ENCODE data around the gene PEAK3.

The PEAK3 gene

DNA sequence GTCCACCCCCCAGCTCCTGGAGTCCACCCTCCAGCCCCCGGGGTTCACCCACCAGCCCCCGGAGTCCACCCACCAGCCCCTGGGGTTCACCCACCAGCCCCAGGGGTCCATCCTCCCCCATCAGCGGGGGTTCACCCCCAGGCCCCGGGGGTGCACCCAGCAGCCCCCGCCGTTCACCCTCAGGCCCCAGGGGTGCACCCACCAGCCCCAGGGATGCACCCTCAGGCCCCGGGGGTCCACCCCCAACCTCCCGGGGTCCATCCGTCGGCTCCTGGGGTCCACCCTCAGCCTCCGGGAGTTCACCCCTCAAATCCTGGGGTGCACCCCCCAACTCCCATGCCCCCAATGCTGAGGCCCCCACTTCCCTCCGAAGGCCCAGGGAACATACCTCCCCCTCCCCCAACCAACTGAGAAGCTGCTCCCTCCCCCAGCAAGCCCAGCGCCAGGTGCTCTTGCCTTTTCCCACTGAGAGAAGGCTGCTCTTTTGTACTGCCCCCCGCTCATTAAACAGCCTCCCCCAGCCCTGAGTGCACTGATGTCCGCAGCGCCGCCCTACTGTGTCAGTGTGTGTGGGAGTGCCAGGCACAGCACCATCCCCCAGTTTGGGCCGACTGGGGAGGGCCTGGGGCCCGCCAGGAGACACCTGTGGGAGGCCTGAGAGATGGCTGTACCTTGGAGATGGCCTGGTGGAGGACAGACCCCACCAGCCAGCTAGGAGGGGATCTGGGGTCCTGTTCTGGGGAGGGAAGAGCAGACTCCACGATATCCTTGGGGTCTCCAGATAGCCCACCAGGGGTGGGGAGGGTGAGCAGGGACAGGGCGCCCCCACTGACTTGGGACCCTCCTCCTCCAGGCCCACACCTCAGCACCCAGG is 33.6 kb downstream of the PEAK3 start:
- TF ChIP-seq, protein P1, sequence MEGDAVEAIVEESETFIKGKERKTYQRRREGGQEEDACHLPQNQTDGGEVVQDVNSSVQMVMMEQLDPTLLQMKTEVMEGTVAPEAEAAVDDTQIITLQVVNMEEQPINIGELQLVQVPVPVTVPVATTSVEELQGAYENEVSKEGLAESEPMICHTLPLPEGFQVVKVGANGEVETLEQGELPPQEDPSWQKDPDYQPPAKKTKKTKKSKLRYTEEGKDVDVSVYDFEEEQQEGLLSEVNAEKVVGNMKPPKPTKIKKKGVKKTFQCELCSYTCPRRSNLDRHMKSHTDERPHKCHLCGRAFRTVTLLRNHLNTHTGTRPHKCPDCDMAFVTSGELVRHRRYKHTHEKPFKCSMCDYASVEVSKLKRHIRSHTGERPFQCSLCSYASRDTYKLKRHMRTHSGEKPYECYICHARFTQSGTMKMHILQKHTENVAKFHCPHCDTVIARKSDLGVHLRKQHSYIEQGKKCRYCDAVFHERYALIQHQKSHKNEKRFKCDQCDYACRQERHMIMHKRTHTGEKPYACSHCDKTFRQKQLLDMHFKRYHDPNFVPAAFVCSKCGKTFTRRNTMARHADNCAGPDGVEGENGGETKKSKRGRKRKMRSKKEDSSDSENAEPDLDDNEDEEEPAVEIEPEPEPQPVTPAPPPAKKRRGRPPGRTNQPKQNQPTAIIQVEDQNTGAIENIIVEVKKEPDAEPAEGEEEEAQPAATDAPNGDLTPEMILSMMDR (IDR thresholded peaks at IDR 0.05): no peak
- no peak overlapping the region for H3K9ac ChIP-seq
- no peak overlapping the region for H3K27ac ChIP-seq
- peaks cover 14% of the 10 kb centered on the region for H3K27me3 ChIP-seq (ENCODE audit: control insufficient read depth, insufficient read depth, low read length)
- no peaks in the 10 kb centered on the region for H3K4me1 ChIP-seq
- H2AFZ ChIP-seq: no peak overlapping the region
- no peak overlapping the region for H3K4me2 ChIP-seq (ENCODE audit: low read length)
- H3K79me2 ChIP-seq: no peaks in the 10 kb centered on the region
- H3K9me3 ChIP-seq (ENCODE audit: control insufficient read depth, low read length): no peaks in the 10 kb centered on the region
- no peak overlapping the region for H3K4me3 ChIP-seq (ENCODE audit: low read depth, low read length)
- H3K36me3 ChIP-seq (ENCODE audit: control insufficient read depth, insufficient read depth, low read length): no peaks in the 10 kb centered on the region

DNA sequence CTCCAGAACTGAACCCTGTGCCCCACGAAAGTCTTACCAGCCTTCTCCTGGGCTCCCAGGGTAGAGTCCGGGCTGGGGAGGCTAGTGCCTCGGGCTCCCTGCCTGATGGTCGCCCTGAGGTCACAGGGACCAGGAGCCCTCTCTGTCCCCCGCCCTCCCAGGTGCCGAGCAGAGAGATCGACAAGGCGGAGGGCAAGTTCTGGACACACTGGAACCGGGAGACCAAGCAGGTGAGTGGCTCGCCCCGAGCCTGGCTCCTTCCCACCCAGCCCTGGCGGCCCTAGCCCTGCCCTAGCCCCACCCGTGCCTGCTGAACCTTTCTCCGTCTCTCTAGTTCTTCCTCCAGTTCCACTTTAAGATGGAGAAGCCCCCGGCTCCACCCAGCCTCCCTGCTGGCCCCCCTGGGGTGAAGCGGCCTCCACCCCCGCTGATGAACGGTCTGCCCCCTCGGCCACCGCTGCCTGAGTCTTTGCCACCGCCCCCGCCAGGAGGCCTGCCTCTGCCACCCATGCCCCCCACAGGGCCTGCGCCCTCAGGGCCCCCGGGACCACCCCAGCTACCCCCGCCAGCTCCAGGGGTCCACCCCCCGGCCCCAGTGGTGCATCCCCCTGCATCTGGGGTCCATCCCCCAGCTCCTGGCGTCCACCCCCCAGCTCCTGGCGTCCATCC is 34.4 kb downstream of the PEAK3 start:
- no peak overlapping the region for H3K4me2 ChIP-seq (ENCODE audit: low read length)
- H3K9ac ChIP-seq: no peak overlapping the region
- H3K27ac ChIP-seq: no peak overlapping the region
- H2AFZ ChIP-seq: no peak overlapping the region
- H3K4me3 ChIP-seq (ENCODE audit: low read depth, low read length): no peak overlapping the region
- H3K9me3 ChIP-seq (ENCODE audit: control insufficient read depth, low read length): no peaks in the 10 kb centered on the region
- H3K36me3 ChIP-seq (ENCODE audit: control insufficient read depth, insufficient read depth, low read length): no peaks in the 10 kb centered on the region
- H3K79me2 ChIP-seq: peaks cover under 1% of the 10 kb centered on the region
- TF ChIP-seq, protein P1 (IDR thresholded peaks at IDR 0.05): no peak
- H3K27me3 ChIP-seq (ENCODE audit: control insufficient read depth, insufficient read depth, low read length): peaks cover 8% of the 10 kb centered on the region
- H3K4me1 ChIP-seq: no peaks in the 10 kb centered on the region

DNA sequence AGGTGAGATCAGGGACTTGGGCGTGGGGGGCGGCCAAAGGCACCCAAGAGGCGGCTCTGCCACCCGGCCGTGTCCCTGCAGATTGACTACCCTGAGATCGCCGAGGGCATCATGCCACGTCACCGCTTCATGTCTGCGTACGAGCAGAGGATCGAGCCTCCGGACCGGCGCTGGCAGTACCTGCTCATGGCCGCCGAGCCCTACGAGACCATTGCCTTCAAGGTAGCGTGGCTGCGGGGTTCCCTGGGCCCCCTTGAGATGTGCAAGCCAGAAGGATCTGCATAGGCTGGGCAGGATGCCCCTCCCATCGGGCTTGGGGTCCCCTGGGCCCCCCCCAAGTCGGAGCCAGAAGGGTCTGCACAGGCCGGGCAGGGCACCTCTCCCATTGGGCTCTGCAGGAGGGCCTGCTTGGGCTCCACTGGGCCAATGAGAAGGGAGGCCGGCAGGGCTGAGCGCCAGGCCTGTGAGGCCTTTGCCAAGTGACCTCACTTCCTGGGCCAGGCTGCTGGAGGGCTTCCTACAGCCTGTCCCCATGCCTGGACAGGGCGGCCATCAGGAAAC is 35.1 kb downstream of the PEAK3 start:
- H3K4me2 ChIP-seq (ENCODE audit: low read length): no peak overlapping the region
- no peaks in the 10 kb centered on the region for H3K4me1 ChIP-seq
- H3K27ac ChIP-seq: no peak overlapping the region
- peaks cover 6% of the 10 kb centered on the region for H3K79me2 ChIP-seq
- H3K9ac ChIP-seq: no peak overlapping the region
- no peak overlapping the region for H2AFZ ChIP-seq
- no peaks in the 10 kb centered on the region for H3K36me3 ChIP-seq (ENCODE audit: control insufficient read depth, insufficient read depth, low read length)
- no peak overlapping the region for H3K4me3 ChIP-seq (ENCODE audit: low read depth, low read length)
- H3K27me3 ChIP-seq (ENCODE audit: control insufficient read depth, insufficient read depth, low read length): peaks cover 7% of the 10 kb centered on the region
- TF ChIP-seq, protein P1 (IDR thresholded peaks at IDR 0.05): no peak
- H3K9me3 ChIP-seq (ENCODE audit: control insufficient read depth, low read length): no peaks in the 10 kb centered on the region

DNA sequence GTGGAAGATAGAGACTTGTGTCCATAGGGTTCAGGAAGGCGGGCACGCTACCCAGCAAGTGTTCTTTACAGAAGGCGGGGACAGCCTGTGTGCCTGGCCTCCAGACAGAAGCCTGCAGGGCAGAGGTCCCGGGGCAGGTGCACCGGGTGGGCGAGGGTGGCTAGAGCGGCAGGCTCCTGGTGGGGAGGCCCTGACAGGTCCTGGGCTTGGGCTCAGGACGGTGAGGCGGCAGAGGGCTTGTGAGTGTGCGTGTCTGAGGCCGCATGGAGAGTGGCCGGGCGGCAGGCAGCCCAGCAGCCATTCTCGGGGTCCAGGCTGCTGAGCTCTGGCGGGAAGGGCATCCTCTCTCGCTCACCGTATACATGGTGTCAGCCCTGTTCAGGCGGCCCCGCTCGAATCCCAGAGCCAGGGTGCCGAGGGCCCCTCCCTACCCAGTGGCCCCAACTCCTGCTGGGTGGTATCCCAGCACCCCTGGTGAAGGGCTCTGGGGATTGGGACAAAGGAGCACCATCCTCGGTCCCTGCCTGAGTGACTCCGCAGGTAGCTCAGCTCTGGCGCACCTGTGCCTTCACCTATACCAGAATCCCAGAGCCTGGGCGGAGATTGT is 35.9 kb downstream of the PEAK3 start:
- no peak overlapping the region for H3K9ac ChIP-seq
- H3K79me2 ChIP-seq: peaks cover 14% of the 10 kb centered on the region
- no peaks in the 10 kb centered on the region for H3K36me3 ChIP-seq (ENCODE audit: control insufficient read depth, insufficient read depth, low read length)
- no peak overlapping the region for H3K4me2 ChIP-seq (ENCODE audit: low read length)
- no peak overlapping the region for H2AFZ ChIP-seq
- no peak overlapping the region for H3K4me3 ChIP-seq (ENCODE audit: low read depth, low read length)
- no peaks in the 10 kb centered on the region for H3K4me1 ChIP-seq
- H3K27me3 ChIP-seq (ENCODE audit: control insufficient read depth, insufficient read depth, low read length): peaks cover 3% of the 10 kb centered on the region
- no peaks in the 10 kb centered on the region for H3K9me3 ChIP-seq (ENCODE audit: control insufficient read depth, low read length)
- TF ChIP-seq, protein P1 (IDR thresholded peaks at IDR 0.05): no peak
- no peak overlapping the region for H3K27ac ChIP-seq
